HG02981 (cell line): ENCODE data around the gene RNU6-1.

Experiments
- ATAC-seq: cut with Tn5 transposase; IDR thresholded peaks from one replicate; pipeline ENCODE4 v1.9.1; 2021; ENCODE audit warnings: mild to moderate bottlenecking, moderate library complexity; ENCODE audit not compliant: unreplicated experiment

RNU6-1 gene

DNA sequence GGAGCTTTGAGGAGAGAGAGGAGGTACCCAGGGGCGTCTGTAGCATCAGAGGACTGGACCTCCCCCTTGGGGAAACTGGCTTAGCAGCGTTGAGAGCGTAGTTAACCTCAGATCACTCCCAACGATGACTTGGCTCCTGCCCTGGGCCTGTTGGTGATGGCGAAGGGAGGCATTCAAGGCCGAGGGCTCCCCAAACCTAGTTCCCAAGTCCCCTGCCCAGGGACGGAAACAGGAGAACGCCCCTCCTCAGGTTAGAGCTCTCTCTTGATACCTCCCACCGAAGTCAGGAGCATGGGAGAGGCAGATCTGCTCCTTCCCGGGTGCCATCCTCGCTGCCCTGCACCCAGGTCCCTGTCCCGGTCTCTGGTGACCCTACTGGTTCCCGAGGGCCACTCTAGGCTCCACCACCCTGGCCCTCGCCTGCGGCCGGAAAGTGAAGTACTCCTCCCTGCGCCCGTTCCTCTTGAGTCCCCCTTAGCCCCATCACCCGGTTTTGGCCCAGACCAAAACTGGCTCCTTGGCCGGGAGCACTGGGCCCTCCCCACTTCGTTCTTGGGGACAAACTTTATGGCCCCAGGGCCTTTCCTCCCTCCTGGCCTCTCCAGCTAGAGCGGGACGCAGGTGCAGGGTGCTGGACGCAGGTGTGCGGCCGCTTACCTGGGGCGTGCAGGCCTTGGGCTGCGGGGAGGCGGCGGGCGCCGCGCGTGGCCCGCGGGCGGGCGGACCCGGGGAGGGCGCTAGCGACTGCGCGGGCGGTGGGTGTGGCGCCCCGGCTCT, 17.1 kb downstream of the RNU6-1 start:
- no peak for ATAC-seq

DNA sequence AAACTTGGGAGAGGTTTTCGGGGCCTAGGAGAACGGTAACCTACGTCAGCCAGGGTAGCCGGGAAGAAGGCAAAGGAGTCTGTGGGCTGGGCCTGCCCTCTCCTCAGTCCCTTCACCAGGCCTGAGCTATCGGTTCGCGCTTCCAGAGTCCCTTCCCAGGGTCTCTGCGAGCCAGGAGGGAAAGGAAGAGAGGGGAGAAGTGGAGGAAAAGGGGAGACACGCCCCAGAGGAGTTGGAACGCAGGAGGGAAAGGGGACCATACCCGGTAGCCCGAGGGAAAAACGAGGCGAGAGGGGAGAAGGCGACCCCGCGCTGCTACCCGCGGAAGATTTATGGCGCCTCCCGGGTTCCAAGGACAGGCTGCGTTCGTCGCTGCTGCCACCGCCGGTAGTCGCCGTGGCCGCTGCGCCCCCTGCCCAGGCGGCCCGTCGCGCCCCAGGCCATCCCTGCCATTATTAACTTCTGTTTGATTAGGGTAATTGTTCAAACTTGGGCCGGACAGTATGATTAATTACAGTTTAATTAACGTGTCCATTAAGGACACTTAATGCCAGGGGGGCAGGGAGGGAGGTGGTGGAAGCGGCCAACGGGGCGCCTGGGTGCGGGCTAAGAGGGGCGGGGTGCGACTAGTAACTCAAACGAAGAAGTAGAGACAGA, 17.9 kb downstream of the RNU6-1 start:
- no peak for ATAC-seq

DNA sequence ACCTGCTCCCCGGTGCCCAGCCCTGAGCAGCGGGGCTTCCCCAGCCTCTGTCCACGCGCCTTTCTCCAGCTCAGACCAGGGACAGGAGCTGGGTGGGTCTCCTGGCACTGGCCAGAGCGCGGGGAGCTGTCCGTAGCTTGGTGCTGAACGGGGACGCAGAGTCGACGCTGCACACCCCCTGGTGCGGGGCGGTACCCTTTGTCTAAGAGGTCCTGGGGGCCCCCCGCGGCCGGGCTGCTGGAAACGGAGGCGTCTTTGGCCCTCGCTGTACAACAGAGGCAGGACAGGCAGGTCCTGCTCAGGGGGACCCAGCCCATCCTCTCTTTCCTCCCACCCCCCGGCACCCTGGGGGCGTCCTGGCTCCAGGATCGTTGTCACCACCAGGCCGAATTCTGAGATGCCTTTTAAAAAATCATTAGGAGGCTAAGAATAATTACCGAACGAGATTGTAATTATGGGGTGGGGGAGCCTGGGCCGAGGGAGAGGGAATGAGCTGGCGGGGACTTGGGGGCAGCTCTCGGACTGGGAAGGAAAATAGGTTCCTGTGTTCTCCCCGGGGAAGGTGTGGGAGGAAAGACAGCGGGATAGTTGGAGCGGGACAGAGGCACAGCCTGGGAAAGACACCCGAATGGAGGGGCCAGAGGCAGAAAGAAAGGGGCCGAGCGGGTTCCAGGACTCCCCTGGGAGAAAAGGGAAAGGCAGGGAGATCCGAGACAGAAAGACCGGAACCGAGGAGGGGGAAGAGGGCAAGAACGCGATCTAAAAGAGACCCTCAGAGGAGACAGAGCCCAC, 18.7 kb downstream of the RNU6-1 start:
- ATAC-seq, result no peak

DNA sequence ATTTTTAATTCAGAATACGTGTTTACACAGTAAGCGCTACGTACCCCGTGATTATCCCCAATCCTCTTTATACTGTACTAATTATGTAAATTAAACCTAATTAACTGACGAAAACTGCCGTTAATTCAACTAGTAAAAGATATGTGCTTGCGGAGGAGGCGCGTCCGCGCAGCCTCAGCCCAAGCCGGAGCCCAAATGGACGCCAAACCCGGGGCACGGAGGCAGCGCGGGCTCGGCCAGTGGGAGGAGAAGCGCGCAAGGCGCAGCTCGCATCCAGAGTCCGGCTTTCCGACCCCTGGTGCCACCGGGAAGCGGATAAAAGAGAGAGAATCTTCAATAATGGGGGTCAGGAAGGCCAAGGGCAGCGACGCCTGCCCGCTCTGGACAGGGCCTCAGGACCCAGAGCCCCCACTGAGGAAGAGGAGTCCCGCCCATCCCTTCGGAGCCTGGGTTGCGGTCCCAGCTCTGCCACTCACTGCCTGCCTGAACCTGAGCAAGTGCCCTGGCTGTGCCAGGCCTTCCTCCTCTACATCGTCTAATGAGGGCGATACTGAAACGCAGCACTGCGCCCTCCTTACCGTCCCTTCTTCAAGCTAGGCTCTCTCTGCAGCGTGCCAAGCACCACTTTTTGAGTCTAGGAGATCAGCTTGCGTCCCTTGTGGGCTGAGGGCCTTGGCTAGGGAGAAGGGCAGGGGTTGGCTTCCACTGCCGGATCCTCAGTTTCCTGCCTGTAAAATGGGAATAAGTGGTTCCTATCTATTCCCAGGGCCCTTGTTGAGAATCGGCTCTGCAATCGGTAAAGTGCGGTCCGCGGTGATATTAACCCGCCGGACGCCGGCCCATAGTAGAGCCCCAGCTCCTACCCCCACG, 19.5 kb downstream of the RNU6-1 start:
- no peak for ATAC-seq

DNA sequence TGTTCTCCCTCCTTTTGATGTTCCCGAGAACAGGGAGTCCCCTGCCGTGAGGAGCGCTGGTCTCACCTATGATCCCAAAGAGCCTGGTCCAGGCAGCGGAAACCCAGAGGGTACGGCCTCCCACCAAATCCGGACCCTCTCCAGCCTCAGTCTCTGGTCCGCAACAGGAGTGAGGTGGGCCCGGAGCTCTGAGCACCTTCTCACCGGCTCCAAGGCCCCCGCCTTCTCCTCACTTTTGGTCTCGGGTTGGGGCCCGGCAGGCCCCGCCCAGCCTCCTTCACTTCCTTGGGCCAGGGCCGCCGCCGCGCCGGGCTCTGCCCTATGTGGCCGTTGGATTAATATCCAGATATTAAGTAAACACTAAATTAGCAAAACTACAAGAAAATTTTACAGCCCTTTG, 20.2 kb downstream of the RNU6-1 start:
- no peak for ATAC-seq

DNA sequence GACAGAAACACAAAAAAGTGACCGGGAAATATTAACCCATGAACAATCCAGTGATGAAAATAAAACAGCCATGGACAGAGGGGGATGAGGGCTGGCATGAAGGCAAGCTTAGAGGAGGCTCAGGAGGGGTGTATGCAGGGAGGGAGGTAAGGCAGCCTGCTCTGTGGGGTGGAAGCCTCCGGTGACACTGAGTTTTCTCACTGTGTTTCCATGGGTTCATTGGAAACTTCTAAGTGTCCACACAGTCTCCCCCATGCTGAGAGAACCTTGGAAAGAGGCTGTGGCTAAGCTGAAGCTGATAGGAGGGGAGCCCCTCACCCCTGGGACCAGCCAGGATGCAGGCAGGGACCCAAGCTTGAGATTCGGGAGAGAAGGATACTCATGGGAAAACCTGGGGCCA, 21.4 kb downstream of the RNU6-1 start:
- ATAC-seq, result no peak

DNA sequence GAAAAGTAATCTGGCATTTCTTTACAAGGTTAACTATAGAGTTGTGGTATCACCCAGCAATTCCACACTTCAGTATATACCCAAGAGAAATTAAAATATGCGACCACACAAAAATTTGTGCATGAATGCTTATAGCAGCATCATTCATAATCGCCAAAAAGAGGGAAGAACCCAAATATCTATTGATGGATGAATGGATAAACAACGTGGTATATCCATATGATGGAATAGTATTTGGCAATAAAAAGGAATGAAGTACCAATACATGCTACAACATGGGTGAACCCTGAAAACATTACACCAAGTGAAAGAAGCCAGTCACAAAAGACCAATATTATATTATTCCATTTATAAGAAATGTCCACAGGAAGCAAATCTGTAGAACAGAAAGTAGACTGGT, 23.2 kb downstream of the RNU6-1 start:
- no peak for ATAC-seq

DNA sequence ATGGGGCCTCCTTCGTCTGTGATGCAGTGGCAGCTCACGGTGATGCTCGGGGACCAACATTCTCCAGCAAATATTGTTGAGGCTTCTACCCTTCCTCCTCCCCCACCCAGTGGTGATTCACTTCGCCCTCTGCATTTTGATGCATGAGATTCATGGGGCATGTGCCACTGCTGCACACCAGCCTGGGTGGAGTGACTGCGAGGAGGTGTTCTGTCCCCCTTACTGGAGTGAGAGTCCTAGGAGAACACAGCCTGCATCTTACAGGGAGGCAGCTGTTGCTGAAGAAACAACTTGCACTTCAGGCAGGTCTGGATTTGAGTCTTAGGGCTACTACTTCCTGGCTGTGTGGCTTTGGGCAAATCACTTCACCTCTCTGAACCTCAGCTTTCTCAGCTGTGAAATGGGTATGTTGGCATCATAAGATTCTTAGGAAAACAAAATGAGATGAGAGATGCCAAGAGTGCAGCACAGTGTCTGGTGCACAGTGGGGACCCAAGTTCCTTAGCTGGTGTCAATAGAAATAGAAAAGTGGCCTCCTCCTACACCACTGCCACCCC, 24.7 kb downstream of the RNU6-1 start:
- no peak for ATAC-seq

DNA sequence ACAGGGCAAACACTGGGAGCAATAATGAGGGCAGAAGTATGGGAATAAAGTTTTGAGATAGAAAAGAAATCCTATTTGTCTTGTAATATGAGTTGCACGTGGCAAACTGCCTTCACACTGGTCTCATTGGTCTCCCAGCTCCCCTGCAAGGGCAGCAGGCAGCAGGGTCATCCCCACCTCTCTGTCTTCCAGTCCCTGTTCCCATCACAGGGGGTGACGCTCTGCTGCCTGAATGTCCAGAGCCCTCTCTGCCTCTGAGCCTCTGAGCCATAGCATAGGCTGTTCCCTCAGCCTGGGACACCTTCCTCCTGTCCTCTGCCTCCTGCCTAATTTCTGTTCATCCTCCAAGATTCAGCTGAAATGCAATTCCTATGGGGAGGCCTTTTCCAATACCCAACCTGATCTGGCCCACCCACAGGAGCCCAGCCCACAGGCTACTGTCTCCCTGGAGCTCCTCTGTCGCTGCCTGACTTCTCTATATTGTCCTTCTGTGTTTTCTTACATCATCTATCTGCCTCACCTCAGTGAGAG, 26.7 kb downstream of the RNU6-1 start:
- no peak for ATAC-seq

DNA sequence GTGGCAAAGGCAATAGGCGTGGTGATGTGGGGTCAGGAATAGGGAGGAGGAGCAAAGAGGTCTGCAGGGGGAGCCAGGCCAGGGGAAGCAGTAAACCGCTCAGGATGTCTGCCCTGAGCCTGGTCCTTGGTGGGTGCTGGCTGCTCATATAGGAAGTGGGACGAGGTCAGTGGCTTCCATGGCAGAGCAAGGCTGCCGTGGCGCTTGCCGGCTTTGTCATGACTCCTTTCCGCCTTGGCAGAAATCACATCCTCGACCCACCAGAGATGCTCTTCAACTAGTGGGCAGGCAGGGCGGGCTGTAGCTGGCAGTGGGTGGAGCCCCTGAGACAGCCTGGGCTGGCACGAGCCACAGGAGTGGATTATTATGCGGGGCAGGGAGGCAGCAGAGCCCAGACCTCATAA, 27.6 kb downstream of the RNU6-1 start:
- ATAC-seq, result no peak

DNA sequence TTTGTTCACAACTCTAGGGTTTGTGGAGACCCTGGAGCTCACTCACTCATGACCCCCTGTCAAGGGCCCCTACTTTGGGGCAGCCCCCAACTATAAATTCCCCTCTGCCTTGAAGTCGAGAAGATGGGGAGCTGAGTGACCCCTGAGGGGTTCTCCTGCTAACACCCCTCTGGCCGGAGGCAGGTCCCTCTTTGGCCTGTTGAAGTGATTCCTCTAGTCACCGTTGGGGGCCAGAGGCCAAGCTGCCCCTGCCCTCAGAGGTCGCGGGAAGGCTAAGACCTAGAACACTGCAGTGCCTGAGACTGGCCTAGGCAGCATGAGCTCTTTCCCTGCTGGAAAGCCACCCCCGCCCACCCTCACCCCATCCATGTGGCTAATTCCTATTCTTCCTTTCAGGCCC, 30.0 kb downstream of the RNU6-1 start:
- ATAC-seq, result no peak

DNA sequence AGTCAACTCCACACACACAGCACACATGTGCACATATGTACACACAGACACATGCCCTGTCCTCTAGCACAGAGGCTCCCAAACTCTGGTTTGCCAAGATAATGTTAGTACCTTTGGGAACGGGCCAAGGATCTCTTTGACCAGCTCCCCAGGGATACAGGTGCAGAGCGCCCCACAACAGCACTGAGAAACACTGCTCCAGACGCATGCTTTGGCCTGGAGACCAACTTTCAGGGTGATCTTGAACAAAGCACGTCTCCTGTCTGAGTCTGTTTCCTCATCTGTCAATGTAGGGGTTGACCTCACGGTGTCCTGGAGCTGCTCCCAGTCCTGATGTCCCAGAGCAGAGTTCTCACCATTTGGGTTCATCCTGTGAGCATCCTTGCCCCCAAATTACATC, 30.4 kb downstream of the RNU6-1 start:
- no peak for ATAC-seq

DNA sequence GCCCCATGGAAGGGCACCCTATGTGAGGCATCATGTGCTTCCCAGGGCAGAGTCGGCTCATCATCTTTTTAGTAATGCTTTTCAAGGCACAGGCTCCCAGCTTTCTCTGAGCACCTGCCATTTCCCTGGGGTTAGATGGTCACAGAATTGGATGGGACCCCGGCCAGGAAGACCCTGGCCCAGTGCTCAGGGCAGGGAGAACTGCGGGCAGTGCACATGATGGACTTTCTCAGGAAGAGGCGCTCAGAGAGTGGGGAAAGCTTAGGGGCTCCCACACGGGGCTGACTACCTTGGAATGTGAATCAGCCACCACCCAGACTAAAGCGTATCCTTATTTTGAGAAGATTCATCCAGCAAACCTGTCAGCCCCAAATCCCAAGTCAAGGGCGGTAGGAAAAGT, 31.0 kb downstream of the RNU6-1 start:
- ATAC-seq, result no peak

DNA sequence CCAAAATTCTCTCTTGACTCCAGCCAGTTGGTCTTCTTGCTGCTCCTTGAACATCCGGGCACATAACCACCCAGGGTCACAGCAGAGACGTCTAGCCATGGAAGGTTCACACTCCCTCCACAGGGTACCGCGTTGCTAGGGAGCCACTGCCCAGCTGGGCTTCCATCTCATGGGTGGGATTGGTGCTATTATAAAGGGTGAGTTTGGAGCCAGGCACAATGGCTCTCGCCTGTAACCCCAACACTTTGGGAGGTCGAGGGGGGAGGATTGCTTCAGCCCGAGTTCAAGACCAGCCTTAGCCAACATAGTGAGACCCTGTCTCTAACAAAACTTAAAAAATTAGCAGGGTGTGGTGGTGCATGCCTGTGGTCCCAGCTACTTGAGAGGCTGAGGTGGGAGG, 32.0 kb downstream of the RNU6-1 start:
- ATAC-seq, result no peak

DNA sequence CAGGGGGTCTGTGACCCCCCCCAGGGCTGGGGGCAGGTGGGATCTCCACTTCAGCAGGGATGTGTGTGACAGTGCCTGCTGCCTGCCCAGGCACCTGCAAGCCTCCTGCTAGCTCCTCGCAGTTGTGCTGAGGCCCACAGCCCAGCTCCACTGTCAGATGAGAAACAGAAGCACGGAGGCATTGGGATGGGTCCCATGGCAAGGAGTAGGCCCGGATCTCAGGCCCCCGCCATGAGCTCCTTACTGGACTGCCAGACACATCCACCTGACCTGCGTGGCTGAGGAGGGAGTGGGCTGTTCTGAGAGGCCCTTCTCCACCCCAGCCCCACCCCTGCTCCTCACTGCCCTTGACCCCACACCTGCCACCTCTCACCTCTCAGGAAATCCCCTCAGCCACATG, 32.7 kb downstream of the RNU6-1 start:
- no peak for ATAC-seq

DNA sequence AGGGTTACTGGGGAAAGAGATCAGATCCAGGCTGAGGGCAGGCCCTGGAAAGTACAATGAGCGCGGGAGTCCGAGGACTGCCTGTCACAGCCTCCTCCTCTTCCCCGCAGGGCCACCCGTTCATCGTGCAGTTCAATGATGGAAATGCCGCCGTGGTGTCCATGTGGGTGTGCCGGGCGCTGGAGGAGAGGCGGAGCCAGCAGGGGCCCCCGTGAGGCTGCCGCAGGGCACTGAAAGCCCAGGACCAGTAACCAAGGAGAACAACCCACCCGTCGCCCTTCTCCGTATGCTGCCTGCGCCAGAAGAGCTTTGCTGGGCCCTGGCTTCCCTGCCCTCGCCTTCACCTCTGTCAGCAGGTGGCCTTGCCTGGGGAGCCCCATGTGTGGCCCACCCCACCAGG, 33.3 kb downstream of the RNU6-1 start:
- no peak for ATAC-seq

DNA sequence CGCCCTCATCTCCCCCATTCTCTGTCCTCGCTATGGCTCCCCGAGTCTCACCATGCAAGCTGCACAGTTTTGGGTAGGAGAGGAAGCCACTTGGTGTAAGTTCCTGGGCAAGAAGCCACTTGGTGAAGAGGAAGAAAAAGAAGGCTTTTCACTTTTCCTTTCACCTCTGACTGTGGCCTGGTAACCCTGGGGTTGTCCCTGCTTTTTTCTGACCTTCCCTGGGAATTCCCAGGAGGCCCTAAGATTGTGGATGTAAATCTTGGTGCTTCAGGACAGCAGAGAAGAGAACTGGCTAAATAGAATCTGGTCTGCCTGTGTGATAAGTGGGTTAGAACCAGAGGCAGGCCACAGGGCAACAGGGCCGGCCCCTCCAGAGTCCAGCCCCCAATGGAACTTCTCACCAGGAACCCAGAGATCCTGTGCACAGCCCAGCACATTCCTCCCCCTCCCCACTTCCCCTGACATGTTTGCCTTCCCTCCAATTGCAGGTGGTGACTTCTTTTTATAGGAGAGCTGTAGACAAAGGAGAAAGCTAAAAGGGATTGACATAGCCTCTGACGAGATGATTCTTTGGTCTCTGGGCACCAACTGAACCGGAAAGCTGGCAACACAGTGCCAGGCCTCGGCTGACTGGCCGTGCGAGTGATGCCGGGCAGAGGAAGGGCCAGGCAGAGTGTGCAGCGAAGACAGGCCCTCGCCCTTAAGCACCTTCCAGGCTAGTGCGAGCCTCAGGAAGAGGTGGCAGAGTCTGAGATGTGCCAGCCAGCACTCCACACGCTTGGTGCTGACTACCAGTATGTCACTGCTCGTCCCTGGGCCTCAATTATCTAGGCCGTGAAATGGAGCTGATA, 34.0 kb downstream of the RNU6-1 start:
- ATAC-seq, result no peak

DNA sequence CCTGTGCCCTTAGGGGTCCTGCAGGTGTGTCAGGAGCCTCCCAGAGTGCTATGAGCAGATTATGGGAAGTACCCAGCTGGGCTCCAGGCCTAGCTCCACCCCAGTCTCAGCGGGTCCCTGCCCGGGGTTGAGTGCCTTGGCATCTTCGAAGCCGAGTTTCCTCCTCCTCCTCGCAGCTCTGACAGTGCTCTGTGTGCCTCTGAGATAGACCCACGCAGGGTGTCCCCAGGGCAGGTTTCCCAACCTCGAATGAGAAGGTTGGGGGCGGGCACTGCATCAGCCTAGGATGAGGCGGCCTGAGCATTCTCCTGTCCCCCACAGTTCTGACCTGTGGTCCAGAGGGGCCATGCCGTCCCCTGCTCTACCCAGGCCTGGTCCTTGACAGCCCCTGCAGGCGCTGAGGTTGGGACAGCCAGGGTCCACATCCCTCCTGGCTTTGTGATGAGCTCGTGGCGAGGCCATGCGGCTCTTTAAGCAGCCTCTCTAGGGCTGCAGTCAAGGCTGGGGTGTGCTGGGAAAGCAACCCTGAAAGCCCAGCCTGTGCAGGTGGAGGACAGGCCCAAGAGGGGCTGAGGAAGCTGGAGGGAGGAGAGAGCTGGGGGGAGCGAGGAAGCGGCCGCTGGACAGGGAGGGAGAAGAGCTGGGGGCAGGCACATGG, 34.7 kb downstream of the RNU6-1 start:
- ATAC-seq, result no peak
